ENCODE measurements around the gene BEGAIN. TPM values are rescaled to one million over a fixed set of nuclear protein-coding genes. Genes with fewer than 3 reads are reported as not detected.
"Not testable (repeated sequence)": the region's sequence is repeated elsewhere in the genome, so short reads cannot be mapped to it uniquely, and the experiment has no call there.

Gene BEGAIN
- total RNA-seq, 1 experiment from 2014 or later = 0.54 TPM

DNA sequence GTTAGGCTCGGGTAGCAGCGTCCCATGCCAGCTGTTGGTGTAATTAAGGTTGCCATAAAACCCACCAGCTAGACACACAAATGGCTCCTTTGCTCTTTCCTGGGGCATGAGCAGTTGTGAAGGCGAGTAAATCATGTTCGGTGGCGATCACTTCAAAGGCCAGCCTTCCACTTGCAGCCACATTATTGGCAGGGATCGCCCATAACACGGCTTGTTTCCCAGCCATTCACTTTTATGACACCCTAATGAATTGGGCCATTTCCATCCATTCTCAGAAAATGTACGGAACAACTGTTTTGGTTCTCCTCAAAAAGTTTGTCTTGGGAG is 63.4 kb downstream of the BEGAIN start:
- CTCF ChIA-PET = no interaction called here
- Mint-ChIP-seq H3K27ac (ENCODE audit: unreplicated experiment) (no peak overlapping the region), H3K4me1 (ENCODE audit: low read depth, unreplicated experiment) (no peaks in the 10 kb centered on the region), H3K4me3 (ENCODE audit: unreplicated experiment) (no peak overlapping the region), H3K27me3 (ENCODE audit: insufficient read depth, unreplicated experiment) (no peaks in the 10 kb centered on the region), H3K9me3 (ENCODE audit: unreplicated experiment) (no peaks in the 10 kb centered on the region), H3K36me3 (ENCODE audit: insufficient read depth, unreplicated experiment) (no peaks in the 10 kb centered on the region)
- Histone ChIP-seq H3K27me3 (replicated peaks; ENCODE audit: control insufficient read depth, insufficient read depth, low read length) (no peaks in the 10 kb centered on the region), H3K9me3 (no peaks in the 10 kb centered on the region), H3K36me3 (ENCODE audit: control insufficient read depth, insufficient read depth, low read length) (no peaks in the 10 kb centered on the region), H3K4me1 (no peaks in the 10 kb centered on the region), H3K4me3 (ENCODE audit: low read depth, low read length) (no peak overlapping the region)
- BruUV-seq (replicated peaks) = no TSS peak
- TF ChIP-seq, protein P1, sequence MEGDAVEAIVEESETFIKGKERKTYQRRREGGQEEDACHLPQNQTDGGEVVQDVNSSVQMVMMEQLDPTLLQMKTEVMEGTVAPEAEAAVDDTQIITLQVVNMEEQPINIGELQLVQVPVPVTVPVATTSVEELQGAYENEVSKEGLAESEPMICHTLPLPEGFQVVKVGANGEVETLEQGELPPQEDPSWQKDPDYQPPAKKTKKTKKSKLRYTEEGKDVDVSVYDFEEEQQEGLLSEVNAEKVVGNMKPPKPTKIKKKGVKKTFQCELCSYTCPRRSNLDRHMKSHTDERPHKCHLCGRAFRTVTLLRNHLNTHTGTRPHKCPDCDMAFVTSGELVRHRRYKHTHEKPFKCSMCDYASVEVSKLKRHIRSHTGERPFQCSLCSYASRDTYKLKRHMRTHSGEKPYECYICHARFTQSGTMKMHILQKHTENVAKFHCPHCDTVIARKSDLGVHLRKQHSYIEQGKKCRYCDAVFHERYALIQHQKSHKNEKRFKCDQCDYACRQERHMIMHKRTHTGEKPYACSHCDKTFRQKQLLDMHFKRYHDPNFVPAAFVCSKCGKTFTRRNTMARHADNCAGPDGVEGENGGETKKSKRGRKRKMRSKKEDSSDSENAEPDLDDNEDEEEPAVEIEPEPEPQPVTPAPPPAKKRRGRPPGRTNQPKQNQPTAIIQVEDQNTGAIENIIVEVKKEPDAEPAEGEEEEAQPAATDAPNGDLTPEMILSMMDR (IDR thresholded peaks at IDR 0.05; ENCODE audit: insufficient read depth in 1 of 2, low read depth in 1 of 2, low read length in 1 of 2, severe bottlenecking in 1 of 2, unreplicated experiment in 1 of 2) = no peak
- no peak for DNase-seq
- intact Hi-C loops (cut with micrococcal nuclease; ENCODE audit: unreplicated experiment) = no loop called here
- POLR2A ChIA-PET = no interaction called here

DNA sequence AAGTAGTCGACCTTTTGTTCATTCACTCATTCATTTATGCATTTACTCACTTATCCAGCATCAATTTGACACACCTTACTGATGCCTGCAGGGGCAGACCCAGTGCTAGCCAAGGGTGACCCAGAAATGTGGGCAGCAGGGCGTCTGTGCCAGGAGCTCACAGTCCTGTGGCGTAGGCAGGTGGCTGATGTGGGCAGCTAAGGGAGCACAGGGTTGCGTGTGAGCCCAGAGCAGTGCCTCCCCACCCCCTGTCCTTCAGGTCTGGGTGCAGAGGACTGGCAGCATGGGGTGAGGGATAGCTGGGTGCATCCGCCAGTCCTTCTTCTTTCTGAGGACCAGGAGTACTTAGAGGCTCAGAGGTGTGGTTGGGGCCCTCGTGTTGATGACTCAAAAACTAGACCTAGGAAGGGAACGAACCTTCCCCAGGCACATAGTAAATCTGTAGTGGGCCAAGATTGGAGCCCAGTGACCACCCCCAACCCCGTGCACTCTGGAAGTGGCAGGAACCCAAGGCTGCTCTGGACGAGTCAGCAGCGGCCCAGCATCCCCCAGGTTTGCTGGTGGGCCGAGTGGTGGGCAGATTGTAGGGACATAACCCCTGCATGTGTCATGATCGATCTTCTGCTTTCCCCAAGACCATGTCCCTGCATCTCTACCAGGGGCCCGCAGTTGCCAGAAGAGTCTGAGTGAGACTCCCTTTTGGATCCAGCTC is 63.9 kb downstream of the BEGAIN start:
- intact Hi-C loops (cut with micrococcal nuclease; ENCODE audit: unreplicated experiment) = no loop called here
- Histone ChIP-seq H3K9me3 (no peaks in the 10 kb centered on the region), H3K4me3 (ENCODE audit: low read depth, low read length) (no peak overlapping the region), H3K27me3 (replicated peaks; ENCODE audit: control insufficient read depth, insufficient read depth, low read length) (no peaks in the 10 kb centered on the region), H3K4me1 (no peaks in the 10 kb centered on the region), H3K36me3 (ENCODE audit: control insufficient read depth, insufficient read depth, low read length) (no peaks in the 10 kb centered on the region)
- DNase-seq = no peak
- Mint-ChIP-seq H3K4me1 (ENCODE audit: low read depth, unreplicated experiment) (no peaks in the 10 kb centered on the region), H3K4me3 (ENCODE audit: unreplicated experiment) (no peak overlapping the region), H3K27me3 (ENCODE audit: insufficient read depth, unreplicated experiment) (no peaks in the 10 kb centered on the region), H3K36me3 (ENCODE audit: insufficient read depth, unreplicated experiment) (no peaks in the 10 kb centered on the region), H3K27ac (ENCODE audit: unreplicated experiment) (no peak overlapping the region), H3K9me3 (ENCODE audit: unreplicated experiment) (no peaks in the 10 kb centered on the region)
- BruUV-seq (replicated peaks) = no TSS peak
- POLR2A ChIA-PET = no interaction called here
- CTCF ChIA-PET = no interaction called here
- TF ChIP-seq, protein P1 (IDR thresholded peaks at IDR 0.05; ENCODE audit: insufficient read depth in 1 of 2, low read depth in 1 of 2, low read length in 1 of 2, severe bottlenecking in 1 of 2, unreplicated experiment in 1 of 2) = no peak

DNA sequence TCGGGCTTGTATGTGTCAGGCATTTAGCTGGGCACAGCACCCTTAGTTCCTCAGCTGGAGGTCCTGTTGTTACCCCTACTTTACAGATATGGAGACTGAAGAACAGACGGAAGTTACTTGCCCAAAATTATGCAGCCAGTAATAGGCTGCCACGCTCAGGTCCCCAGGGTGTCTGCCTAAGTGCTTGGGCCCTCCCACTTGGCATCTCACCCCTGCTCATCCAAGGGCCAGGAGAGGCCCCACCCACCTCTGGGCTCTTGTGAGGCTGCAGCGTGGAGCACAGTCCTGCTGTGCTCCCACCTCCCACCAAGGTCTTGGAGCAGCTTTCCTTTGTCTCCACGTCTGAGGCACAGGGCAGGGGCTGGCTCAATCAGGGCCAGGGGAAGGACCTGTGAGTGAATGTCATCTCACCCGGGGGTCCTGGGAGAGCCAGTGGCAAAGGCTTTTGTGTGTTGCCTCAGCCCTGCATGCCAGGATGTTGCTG is 64.6 kb downstream of the BEGAIN start:
- Histone ChIP-seq H3K27me3 (replicated peaks; ENCODE audit: control insufficient read depth, insufficient read depth, low read length) (no peaks in the 10 kb centered on the region), H3K4me1 (no peaks in the 10 kb centered on the region), H3K4me3 (ENCODE audit: low read depth, low read length) (no peak overlapping the region), H3K36me3 (ENCODE audit: control insufficient read depth, insufficient read depth, low read length) (no peaks in the 10 kb centered on the region), H3K9me3 (no peaks in the 10 kb centered on the region)
- Mint-ChIP-seq H3K27ac (ENCODE audit: unreplicated experiment) (no peak overlapping the region), H3K27me3 (ENCODE audit: insufficient read depth, unreplicated experiment) (no peaks in the 10 kb centered on the region), H3K4me3 (ENCODE audit: unreplicated experiment) (no peak overlapping the region), H3K36me3 (ENCODE audit: insufficient read depth, unreplicated experiment) (no peaks in the 10 kb centered on the region), H3K9me3 (ENCODE audit: unreplicated experiment) (no peaks in the 10 kb centered on the region), H3K4me1 (ENCODE audit: low read depth, unreplicated experiment) (no peaks in the 10 kb centered on the region)
- intact Hi-C loops (cut with micrococcal nuclease; ENCODE audit: unreplicated experiment) = no loop called here
- TF ChIP-seq, protein P1 (IDR thresholded peaks at IDR 0.05; ENCODE audit: insufficient read depth in 1 of 2, low read depth in 1 of 2, low read length in 1 of 2, severe bottlenecking in 1 of 2, unreplicated experiment in 1 of 2) = no peak
- DNase-seq = no peak
- ChIA-PET CTCF (no interaction called here), POLR2A (no interaction called here)
- BruUV-seq (replicated peaks) = no TSS peak

DNA sequence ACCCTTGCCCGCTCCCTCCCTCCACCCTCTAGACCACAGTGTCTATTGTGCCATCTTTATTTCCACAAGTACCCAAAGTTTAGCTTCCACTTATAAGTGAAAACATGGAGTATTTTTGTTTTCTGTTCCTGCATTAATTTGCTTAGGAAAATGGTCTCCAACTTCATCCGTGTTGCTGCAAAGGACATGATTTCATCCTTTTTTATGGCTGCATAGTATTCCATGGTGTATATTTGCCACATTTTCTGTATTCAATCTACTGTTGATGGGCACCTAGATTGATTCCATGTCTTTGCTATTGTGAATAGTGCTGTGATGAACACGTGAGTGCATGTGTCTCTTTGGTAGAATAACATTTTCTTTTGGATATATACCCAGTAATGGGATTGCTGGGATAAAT is 81.2 kb downstream of the BEGAIN start:
- H3K4me3 ChIP-seq (ENCODE audit: low read depth, low read length); BruUV-seq (replicated peaks); H3K27me3 ChIP-seq (replicated peaks; ENCODE audit: control insufficient read depth, insufficient read depth, low read length); intact Hi-C loops (cut with micrococcal nuclease; ENCODE audit: unreplicated experiment); CTCF ChIA-PET; H3K9me3 ChIP-seq; H3K27me3 Mint-ChIP-seq (ENCODE audit: insufficient read depth, unreplicated experiment); POLR2A ChIA-PET; H3K4me3 Mint-ChIP-seq (ENCODE audit: unreplicated experiment); H3K36me3 Mint-ChIP-seq (ENCODE audit: insufficient read depth, unreplicated experiment); H3K36me3 ChIP-seq (ENCODE audit: control insufficient read depth, insufficient read depth, low read length); H3K4me1 ChIP-seq; H3K27ac Mint-ChIP-seq (ENCODE audit: unreplicated experiment); DNase-seq; H3K4me1 Mint-ChIP-seq (ENCODE audit: low read depth, unreplicated experiment): not testable (repeated sequence)
- H3K9me3 Mint-ChIP-seq (ENCODE audit: unreplicated experiment) = peaks cover 17% of the 10 kb centered on the region
